NCI-H2107 treated with DMSO at 0.1 percent for 48 hours (cell line): ENCODE data around the gene CXCR6.

Experiments used
- DNase-seq: peaks from one replicate; lab custom pipeline; 2025; ENCODE audit not compliant: unreplicated experiment; lab: John Stamatoyannopoulos, UW

CXCR6 gene

GRCh38 chr3:45966950-45967640, 23.8 kb downstream of the CXCR6 start:
- no peak for DNase-seq

GRCh38 chr3:45967724-45968123, 24.5 kb downstream of the CXCR6 start:
- no peak for DNase-seq

DNA sequence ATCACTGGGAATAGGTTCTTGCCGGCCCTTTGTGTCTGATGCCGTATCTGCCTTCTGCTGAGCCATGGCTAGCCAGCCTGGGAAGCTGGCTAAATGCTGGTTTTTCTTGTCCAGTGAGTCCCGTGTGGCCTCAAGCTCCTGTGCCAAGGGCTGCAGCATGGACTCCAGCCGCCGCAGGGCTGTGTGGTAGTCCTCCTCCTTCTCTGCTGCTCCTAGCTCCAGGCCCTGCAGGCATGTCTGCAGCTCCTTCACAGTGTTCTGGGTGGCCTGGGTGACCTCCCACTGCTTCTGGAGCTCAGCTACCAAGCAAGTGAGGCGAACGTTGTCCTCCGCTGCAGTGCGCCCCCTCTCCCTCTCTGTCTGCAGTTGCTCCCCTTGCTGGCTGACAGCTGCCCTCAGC, 24.9 kb downstream of the CXCR6 start:
- DNase-seq = no peak

DNA sequence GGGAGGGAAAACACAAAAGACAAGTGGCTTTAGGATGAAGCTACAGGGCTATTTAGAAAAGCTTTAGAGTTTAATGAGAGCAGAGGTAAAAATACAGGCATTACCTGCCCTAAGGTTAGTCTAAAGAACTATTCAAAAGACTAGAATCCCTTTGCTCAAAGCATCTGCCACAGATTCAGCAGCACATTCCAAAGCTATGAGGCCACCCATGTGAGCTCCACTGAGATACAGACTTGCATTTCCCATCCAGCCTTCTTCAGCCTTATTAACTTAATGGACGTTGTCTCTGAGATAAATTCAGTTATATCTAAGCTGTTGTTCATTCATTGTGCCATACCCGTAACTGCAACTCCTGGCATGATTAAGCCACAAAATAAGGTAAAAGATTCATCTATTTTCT, 25.4 kb downstream of the CXCR6 start:
- no peak for DNase-seq

GRCh38 chr3:45969116-45969515, 25.9 kb downstream of the CXCR6 start:
- DNase-seq = no peak

GRCh38 chr3:45969953-45970352, 26.7 kb downstream of the CXCR6 start:
- no peak for DNase-seq

GRCh38 chr3:45972534-45973402, 29.5 kb downstream of the CXCR6 start:
- no peak for DNase-seq

GRCh38 chr3:45974686-45975085, 31.4 kb downstream of the CXCR6 start:
- DNase-seq = no peak

- no peak for DNase-seq
These were observed 32.4 kb downstream of the CXCR6 start for GRCh38 chr3:45975686-45976085.

DNA sequence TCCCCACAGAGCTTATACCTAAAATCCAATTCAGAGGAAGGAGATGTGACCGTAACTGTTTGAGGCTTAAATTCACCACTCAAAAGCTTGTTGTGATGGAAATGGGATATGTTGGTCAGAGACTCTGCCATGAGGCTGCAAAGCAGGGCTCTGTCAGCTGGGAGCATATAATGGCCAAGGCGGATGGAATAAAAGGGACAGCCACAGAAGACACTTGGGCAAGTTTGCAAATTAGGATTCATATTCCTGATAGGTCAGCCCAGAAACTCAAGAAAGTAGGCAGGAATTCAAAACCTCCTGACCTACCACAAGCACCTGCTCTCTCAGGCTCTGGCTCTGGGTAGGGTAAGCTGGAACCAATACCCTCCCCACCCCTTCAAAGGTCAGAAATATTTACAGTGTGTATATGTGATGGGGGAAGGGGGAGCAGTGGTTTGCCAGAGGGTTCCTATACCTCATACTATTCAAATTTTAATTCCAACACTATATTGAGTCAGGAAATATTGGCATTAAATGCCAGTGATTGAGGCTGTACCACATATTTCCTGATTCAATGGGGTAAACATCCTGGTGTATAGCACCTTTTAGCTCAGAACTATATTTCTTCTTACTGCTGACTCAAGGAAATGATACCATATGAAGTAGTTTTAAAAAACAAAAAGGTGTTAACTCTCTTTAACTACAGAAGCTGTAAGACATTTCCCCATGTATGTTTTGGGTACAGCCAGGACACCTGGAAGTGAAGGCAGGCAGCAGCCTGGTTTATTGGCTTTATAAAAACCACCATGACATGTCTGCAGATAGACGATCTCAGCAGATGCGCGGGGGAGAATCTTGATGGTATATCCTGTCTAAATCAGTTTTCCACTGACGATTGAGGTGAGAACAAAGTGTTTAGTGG, 33.2 kb downstream of the CXCR6 start:
- DNase-seq = no peak

- DNase-seq = peak; percentile 78
These were observed 34.9 kb downstream of the CXCR6 start for GRCh38 chr3:45978006-45978761.

DNA sequence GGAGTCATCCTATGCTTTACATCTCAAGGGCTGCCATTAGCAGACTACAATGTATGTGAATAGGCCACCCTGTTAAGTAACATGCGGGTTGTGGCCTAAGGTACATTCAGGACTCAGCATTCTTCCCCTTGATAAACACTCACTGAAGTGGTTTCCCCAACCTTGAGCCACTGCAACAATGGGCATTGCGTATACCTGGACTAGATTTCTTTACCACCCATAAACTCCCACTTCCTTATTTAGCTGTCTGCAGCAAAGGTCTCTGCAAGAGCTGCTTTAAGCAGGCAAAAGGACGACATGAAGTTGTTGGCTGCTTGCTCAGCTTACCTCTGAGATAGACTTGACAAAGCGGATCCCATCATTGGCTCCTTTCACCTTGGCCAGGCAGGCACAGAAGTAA, 36.1 kb downstream of the CXCR6 start:
- no peak for DNase-seq

DNA sequence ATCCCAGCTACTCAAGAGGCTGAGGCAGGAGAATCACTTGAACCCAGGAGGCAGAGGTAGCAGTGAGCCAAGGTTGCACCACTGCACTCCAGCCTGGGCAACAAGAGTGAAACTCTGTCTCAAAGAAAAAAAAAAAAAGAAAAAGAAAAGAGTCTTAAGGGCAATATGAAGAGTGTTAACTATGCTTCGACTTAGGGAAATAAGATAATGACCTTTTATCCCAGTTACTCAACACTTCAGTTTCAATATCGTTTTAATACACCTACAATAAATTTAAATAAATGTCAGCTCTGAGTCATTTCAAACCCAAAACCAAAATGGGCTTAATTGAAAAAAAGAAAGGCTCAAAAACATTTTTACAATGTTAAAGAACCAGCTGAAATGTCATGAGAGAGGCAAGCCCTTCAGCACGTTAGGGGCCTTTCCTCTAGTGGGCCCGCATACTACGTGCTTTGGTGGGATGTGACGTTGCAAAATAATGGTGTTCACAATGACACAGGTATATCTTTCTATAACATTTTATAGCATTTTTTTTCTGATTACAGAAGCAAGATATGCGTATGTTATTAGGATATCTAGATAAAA, 37.1 kb downstream of the CXCR6 start:
- DNase-seq = no peak

DNA sequence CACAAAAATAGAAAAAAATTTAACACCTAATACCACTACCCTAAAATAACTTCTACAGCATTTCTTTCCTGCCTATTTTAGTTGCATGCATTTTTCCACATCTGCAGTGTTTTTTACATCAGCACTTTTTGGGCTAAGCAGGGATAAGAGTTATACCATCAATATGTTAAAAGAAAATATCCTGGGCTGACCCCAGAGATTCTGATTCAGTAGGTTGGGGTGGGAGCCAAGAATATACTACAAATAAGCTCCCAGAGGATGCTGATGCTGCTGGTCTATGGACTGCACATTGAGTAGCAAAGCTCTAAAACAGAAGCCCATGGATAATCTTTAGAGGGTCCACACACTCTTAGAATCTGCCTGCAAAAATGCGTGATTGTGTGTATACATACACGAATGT, 37.6 kb downstream of the CXCR6 start:
- no peak for DNase-seq

DNA sequence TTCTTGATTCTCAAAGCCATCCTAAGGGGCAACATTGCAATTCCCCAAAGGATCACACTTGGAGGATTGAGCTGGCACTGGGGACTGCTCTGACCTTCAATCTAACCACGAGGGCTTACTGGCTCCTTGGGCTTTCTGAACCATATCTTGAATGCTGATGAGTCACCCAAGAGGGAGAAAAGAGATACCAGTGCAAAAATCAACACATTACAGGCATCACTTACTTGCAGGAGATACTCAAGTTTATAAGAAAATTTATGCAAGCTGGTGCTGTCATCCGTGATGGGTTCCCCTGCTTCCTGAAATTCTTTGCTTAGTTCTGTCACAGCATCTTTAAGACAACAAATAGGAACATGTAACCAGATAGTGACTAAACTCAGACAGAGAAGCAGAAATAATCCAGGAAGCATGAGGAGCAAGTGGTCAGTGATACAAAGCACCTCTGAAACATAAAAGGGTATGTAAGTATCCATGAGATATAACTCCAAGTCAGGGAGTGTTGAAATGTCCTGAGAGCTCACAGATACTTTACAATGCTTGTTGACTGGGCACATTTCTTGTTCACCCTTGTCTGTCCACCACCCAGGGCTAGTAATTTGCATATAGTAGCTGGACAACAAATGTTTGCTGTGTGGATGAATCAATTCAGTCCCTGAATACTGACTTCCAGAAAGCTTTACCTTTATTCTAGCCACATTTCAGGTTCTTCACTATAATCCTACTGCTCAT, 38.2 kb downstream of the CXCR6 start:
- DNase-seq = no peak

GRCh38 chr3:45983770-45984169, 40.5 kb downstream of the CXCR6 start:
- DNase-seq = no peak

DNA sequence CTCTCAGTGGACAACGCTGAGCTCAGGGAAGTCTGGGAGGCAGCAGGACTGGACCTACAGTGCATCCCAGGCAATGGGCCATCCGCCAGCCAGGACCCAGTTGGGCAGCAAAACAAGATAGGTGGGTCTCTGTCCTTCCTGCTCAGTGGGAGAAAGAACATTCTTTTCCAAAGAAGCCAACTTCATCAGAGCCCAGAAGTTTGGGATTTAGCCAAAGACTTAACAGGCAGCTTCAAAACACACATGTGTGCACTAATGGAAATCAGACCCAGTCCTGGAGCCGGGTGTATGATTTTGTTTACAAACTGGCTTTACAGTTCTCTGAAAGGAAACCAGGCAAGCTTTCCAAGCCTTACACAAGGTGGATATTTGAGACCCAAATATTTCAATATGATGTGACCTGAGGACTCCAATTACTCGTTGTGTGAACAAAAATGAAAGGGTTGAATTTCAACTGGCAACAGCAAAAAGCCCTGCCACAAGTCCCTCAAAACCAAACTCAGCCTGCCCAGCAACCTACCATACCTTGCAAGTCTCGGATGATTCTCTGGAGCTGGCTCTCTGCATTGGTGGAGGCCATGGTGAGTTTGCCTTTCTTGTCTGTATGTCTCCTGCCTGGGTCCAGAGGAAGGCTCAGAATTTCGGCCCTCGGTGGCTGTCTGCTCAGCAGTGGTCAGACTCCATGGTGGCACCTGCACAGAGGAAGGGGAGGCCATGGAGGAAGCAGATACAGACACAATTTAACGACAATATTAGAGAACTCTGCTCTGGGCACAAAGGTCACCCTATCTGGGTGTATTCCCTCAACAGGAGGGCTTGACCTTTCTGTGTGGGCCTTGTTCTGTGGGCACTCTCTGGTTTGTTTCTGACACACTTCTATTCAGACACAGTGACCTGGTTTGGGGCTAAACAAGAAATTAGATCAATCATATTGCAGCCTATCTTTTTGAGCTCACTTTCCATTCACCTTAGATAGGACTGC, 41.4 kb downstream of the CXCR6 start:
- DNase-seq = peak; percentile 84

DNA sequence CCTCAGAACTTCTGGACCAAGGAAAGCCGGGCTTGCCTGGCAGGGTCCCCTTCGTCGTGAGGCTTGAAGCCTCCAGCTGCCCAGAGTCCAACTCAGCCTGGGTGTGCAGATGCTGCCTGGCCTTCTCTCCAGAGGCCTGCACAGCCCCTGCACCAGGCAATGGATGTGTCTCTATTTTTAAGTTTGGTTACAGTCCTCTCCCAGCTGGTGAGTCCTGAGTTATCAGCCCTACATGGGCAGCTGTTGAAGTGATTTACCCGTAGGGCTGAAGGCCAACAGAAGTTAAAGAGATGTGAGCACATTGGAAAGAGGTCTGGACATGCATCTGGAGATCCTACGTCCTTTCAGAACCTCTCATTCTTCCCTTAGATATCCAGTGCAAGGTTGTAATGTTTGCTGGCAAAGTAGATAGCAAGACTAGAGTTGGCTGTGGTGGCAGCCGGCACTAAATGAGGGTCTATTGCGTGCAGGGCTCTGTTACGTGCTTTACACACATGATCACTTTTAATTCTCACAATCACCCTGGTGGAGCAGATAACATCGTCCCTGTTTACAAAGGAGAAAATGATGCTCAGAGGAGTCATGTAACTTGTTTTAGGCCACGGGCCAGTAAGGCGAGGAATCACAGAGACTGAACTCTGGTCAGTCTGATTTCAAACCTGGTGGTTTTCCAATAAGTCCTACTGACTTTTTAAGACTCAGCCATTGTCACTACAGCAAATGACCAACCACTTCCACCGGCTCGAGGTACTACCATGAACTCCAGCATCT, 42.5 kb downstream of the CXCR6 start:
- DNase-seq = no peak
